Sigmoid colon (tissue), 7 donors: ENCODE results near the gene SEMA4C. TPM values are rescaled to one million over a fixed set of nuclear protein-coding genes. Genes with fewer than 3 reads are reported as not detected.
"Not testable (repeated sequence)": the region's sequence is repeated elsewhere in the genome, so short reads cannot be mapped to it uniquely, and the experiment has no call there.

Experiments used
- DNase-seq: peaks from one replicate; pipeline ENCODE4 v3.0.0-alpha.2; 2019
- H3K27ac ChIP-seq, 4 donors: fragments of 200-600 bp; sonication (generic); one replicate each; pipeline ENCODE4 v1.5.1; 2016 to 2019; ENCODE audit warnings: mild to moderate bottlenecking in 1 of 4
- H3K27me3 ChIP-seq, 3 donors: fragments of 200-600 bp; sonication (generic); one replicate each; pipeline ENCODE4 v1.5.1; 2019; ENCODE audit warnings: mild to moderate bottlenecking in 1 of 3
- H3K36me3 ChIP-seq, 4 donors: fragments of 200-600 bp; sonication (generic); one replicate each; pipeline ENCODE4 v1.5.1; 2016 to 2019
- H3K4me1 ChIP-seq, 4 donors: fragments of 200-600 bp; sonication (generic); one replicate each; pipeline ENCODE4 v1.5.1; 2017 to 2019
- H3K4me3 ChIP-seq, 4 donors: fragments of 200-600 bp; sonication (generic); one replicate each; pipeline ENCODE4 v1.5.1; 2017 to 2019; ENCODE audit warnings: mild to moderate bottlenecking in 2 of 4, moderate library complexity in 1 of 4
- H3K9me3 ChIP-seq, 4 donors: fragments of 200-600 bp in 3 of 4; sonication (generic) in 3 of 4; one replicate each; pipeline versions ENCODE4 v1.5.1 to v1.6.1; 2013 to 2019
- CTCF ChIP-seq, 4 experiments: fragments of 450-650 bp in 3 of 4; fragments of 200-600 bp in 1 of 4; IDR thresholded peaks; one replicate each; pipeline ENCODE4 v1.5.1; 2016 to 2019; ENCODE audit warnings: antibody characterized with exemption in 4 of 4, mild to moderate bottlenecking in 3 of 4, moderate library complexity in 2 of 4
- EP300 ChIP-seq, 4 donors: sonication (generic); formaldehyde crosslinking; IDR thresholded peaks; one replicate each; pipeline ENCODE4 v1.6.1; 2017; ENCODE audit warnings: antibody characterized with exemption in 4 of 4
- POLR2A ChIP-seq, 2 donors: fragments of 450-650 bp; IDR thresholded peaks; one replicate each; pipeline ENCODE4 v1.6.1; 2016; ENCODE audit warnings: antibody characterized with exemption in 2 of 2, mild to moderate bottlenecking in 2 of 2, moderate library complexity in 2 of 2
- POLR2AphosphoS5 ChIP-seq, 4 donors: sonication (generic); formaldehyde crosslinking; IDR thresholded peaks; one replicate each; pipeline ENCODE4 v1.6.1; 2017; ENCODE audit warnings: antibody characterized with exemption in 4 of 4
- whole genome bisulfite sequencing, 2 donors: extraction: QIAGEN DNeasy Blood & Tissue Kit; methylation state at CpG; one replicate each; pipeline ENCODE4 v1.1.7; 2013; 5-methylcytosine and 5-hydroxymethylcytosine counted together
- intact Hi-C: fragments of 100-400 bp; cut with DNase I; formaldehyde crosslinking; loops from one replicate; pipeline ENCODE4 v1.15.1; 2023
- polyA plus RNA-seq, 3 donors: library from polyadenylated mRNA; stranded (reverse); fragments of 200-250 nt; gene quantifications; one replicate each; pipeline ENCODE4 v1.2.3, GENCODE V29; 2013
- total RNA-seq, 4 donors: library from RNA; depleted of rRNA; stranded (reverse); fragments of >200 nt; gene quantifications; one replicate each; pipeline ENCODE4 v1.1.0, GENCODE V29; 2016
- donor health status: healthy with polysubstance abuse.
- donor health status: Bipolar disorder and iron deficiency.
- donor health status: healthy.

Gene SEMA4C
- total and polyA plus RNA-seq, 7 donors, result 3.6 to 90.1 (median 57.1) TPM

GRCh38 chr2:96866149-96866548 is 3.7 kb downstream of the SEMA4C start:
- H3K27me3 ChIP-seq, result no peaks in the 10 kb centered on the region
- peaks cover 35 to 64% (median 52%) of the 10 kb centered on the region in 4 donors for H3K36me3 ChIP-seq
- peak overlapping the region; percentile 99 to 100 (median 100) for H3K27ac ChIP-seq
- H3K9me3 ChIP-seq, result no peaks in the 10 kb centered on the region
- peak overlapping the region in 2 of 4 donors; percentile 95 to 98 for H3K4me3 ChIP-seq
- peak; percentile 67 for DNase-seq
- no peak for TF ChIP-seq CTCF (IDR thresholded peaks at IDR 0.05)
- TF ChIP-seq EP300 (IDR thresholded peaks at IDR 0.05), result no peak
- no peak for TF ChIP-seq POLR2A (IDR thresholded peaks at IDR 0.05)
- no peak for TF ChIP-seq POLR2AphosphoS5 (IDR thresholded peaks at IDR 0.05)
- peaks cover 0 to 71% (median 58%) of the 10 kb centered on the region in 4 donors for H3K4me1 ChIP-seq
- 83 to 91% methylated on average over 14 of the region's 14 CpGs for WGBS, 2 donors
- intact Hi-C loops, result loop anchor here (10.0 kb wide), 1 partner anchor 331 kb away; the partner anchor contains the start of gene ARID5A

- Histone ChIP-seq H3K27me3 (no peaks in the 10 kb centered on the region), H3K4me3 (no peak overlapping the region), H3K4me1 (peaks cover 0 to 71% (median 60%) of the 10 kb centered on the region in 4 donors), H3K36me3 (peaks cover 39 to 69% (median 57%) of the 10 kb centered on the region in 4 donors), H3K27ac (peak overlapping the region; percentile 38 to 100 (median 100)), H3K9me3 (no peaks in the 10 kb centered on the region)
- intact Hi-C loops, result loop anchor here (10.0 kb wide), 1 partner anchor 331 kb away; the partner anchor contains the start of gene ARID5A
- 86 to 89% methylated on average over 16 of the region's 16 CpGs for WGBS, 2 donors
- peak; percentile 56 for DNase-seq
- no peak for TF ChIP-seq POLR2A (IDR thresholded peaks at IDR 0.05)
- TF ChIP-seq CTCF (IDR thresholded peaks at IDR 0.05), result no peak
- TF ChIP-seq POLR2AphosphoS5 (IDR thresholded peaks at IDR 0.05), result no peak
- no peak for TF ChIP-seq EP300 (IDR thresholded peaks at IDR 0.05)
Observed at GRCh38 chr2:96865654-96866053, 4.2 kb downstream of the SEMA4C start.

- no peaks in the 10 kb centered on the region for H3K27me3 ChIP-seq
- intact Hi-C loops, result loop anchor here (10.0 kb wide), 1 partner anchor 330 kb away; the partner anchor contains the start of gene ARID5A
- no peaks in the 10 kb centered on the region for H3K9me3 ChIP-seq
- TF ChIP-seq POLR2A (IDR thresholded peaks at IDR 0.05) (no peak), POLR2AphosphoS5 (IDR thresholded peaks at IDR 0.05) (peak in 1 of 4 donors; percentile 6), EP300 (IDR thresholded peaks at IDR 0.05) (no peak), CTCF (IDR thresholded peaks at IDR 0.05) (no peak)
- H3K4me3 ChIP-seq, result no peak overlapping the region
- H3K36me3 ChIP-seq, result peaks cover 45 to 76% (median 61%) of the 10 kb centered on the region in 4 donors
- peak; percentile 64 for DNase-seq
- 69 to 85% methylated on average over 25 of the region's 25 CpGs for WGBS, 2 donors
- peaks cover 0 to 75% (median 71%) of the 10 kb centered on the region in 4 donors for H3K4me1 ChIP-seq
- peak overlapping the region; percentile 45 to 100 (median 100) for H3K27ac ChIP-seq
Observed at GRCh38 chr2:96864343-96865091, 5.4 kb downstream of the SEMA4C start.

GRCh38 chr2:96863575-96864342 is 6.1 kb downstream of the SEMA4C start:
- WGBS, 2 donors, result 88 to 91% methylated on average over 19 of the region's 19 CpGs
- Histone ChIP-seq H3K4me3 (no peak overlapping the region), H3K4me1 (peaks cover 0 to 83% (median 79%) of the 10 kb centered on the region in 4 donors), H3K9me3 (no peaks in the 10 kb centered on the region), H3K36me3 (peaks cover 45 to 76% (median 61%) of the 10 kb centered on the region in 4 donors), H3K27ac (peak overlapping the region; percentile 45 to 100 (median 100)), H3K27me3 (no peaks in the 10 kb centered on the region)
- intact Hi-C loops, result loop anchor here (10.0 kb wide), 1 partner anchor 329 kb away; the partner anchor contains the start of gene ARID5A
- TF ChIP-seq POLR2AphosphoS5 (IDR thresholded peaks at IDR 0.05) (no peak), EP300 (IDR thresholded peaks at IDR 0.05) (no peak), CTCF (IDR thresholded peaks at IDR 0.05) (no peak), POLR2A (IDR thresholded peaks at IDR 0.05) (no peak)
- DNase-seq, result peak; percentile 69

GRCh38 chr2:96863056-96863455 is 6.8 kb downstream of the SEMA4C start:
- 87 to 90% methylated on average over 4 of the region's 4 CpGs for WGBS, 2 donors
- H3K4me1 ChIP-seq, result peaks cover 0 to 88% (median 82%) of the 10 kb centered on the region in 4 donors
- not testable (repeated sequence) for H3K4me3 ChIP-seq, H3K27me3 ChIP-seq, DNase-seq, H3K9me3 ChIP-seq
- intact Hi-C loops, result loop anchor here (10.0 kb wide), 1 partner anchor 328 kb away; the partner anchor contains the start of gene ARID5A
- peak overlapping the region; percentile 45 to 100 (median 100) for H3K27ac ChIP-seq
- H3K36me3 ChIP-seq, result peaks cover 45 to 76% (median 61%) of the 10 kb centered on the region in 4 donors
